Measurements from ENCODE around the gene ST7L.
"Not testable (repeated sequence)": the region's sequence is repeated elsewhere in the genome, so short reads cannot be mapped to it uniquely, and the experiment has no call there.

Gene ST7L

GRCh38 chr1:112618721-112619517, at the start of gene ST7L:
TSS of gene ST7L (minus strand) at chr1:112619141. CDS start at chr1:112619113, 28 bp downstream.
- DNase-seq (ENCODE audit: low spot score) = peak; percentile 27

- DNase-seq (ENCODE audit: low spot score) = no peak
Observed at GRCh38 chr1:112666946-112667345, 48.0 kb upstream of the ST7L start.

- no peak for DNase-seq (ENCODE audit: low spot score)
Observed at GRCh38 chr1:112665857-112666256, 46.9 kb upstream of the ST7L start.

- no peak for DNase-seq (ENCODE audit: low spot score)
Observed at GRCh38 chr1:112651205-112651604, 32.3 kb upstream of the ST7L start.

- DNase-seq (ENCODE audit: low spot score) = no peak
Observed at GRCh38 chr1:112646225-112646624, 27.3 kb upstream of the ST7L start.

GRCh38 chr1:112643080-112643479, 24.1 kb upstream of the ST7L start:
- no peak for DNase-seq (ENCODE audit: low spot score)

GRCh38 chr1:112640437-112640836, 21.5 kb upstream of the ST7L start:
- DNase-seq (ENCODE audit: low spot score) = not testable (repeated sequence)

- DNase-seq (ENCODE audit: low spot score) = no peak
Observed at GRCh38 chr1:112638110-112638428, 19.1 kb upstream of the ST7L start.

GRCh38 chr1:112637254-112638109, 18.5 kb upstream of the ST7L start:
- no peak for DNase-seq (ENCODE audit: low spot score)

- DNase-seq (ENCODE audit: low spot score) = no peak
Observed at GRCh38 chr1:112636597-112637253, 17.8 kb upstream of the ST7L start.

GRCh38 chr1:112636056-112636455, 17.1 kb upstream of the ST7L start:
- no peak for DNase-seq (ENCODE audit: low spot score)

- DNase-seq (ENCODE audit: low spot score) = no peak
Observed at GRCh38 chr1:112634367-112634766, 15.4 kb upstream of the ST7L start.

GRCh38 chr1:112633628-112634027, 14.7 kb upstream of the ST7L start:
- DNase-seq (ENCODE audit: low spot score) = no peak

- DNase-seq (ENCODE audit: low spot score) = no peak
Observed at GRCh38 chr1:112629256-112629655, 10.3 kb upstream of the ST7L start.

GRCh38 chr1:112628516-112628915, 9.6 kb upstream of the ST7L start:
- no peak for DNase-seq (ENCODE audit: low spot score)

GRCh38 chr1:112626887-112627286, 7.9 kb upstream of the ST7L start:
- DNase-seq (ENCODE audit: low spot score) = no peak

- no peak for DNase-seq (ENCODE audit: low spot score)
Observed at GRCh38 chr1:112626193-112626592, 7.3 kb upstream of the ST7L start.

GRCh38 chr1:112625696-112626095, 6.8 kb upstream of the ST7L start:
- no peak for DNase-seq (ENCODE audit: low spot score)

GRCh38 chr1:112624493-112624892, 5.6 kb upstream of the ST7L start:
- DNase-seq (ENCODE audit: low spot score) = not testable (repeated sequence)

- no peak for DNase-seq (ENCODE audit: low spot score)
Observed at GRCh38 chr1:112620377-112620695, 1.4 kb upstream of the ST7L start.

- peak; percentile 67 for DNase-seq (ENCODE audit: low spot score)
Observed at GRCh38 chr1:112619518-112620376, 806 bp upstream of the ST7L start, which contains the start of gene CAPZA1. TSS of gene CAPZA1 (plus strand) at chr1:112619832. CDS start at chr1:112619845, 13 bp downstream.

All from HuH-7.5 (cell line).